Measurements from ENCODE around the gene ABCA5.

- TF ChIP-seq CTCF (optimal IDR thresholded peaks at IDR 0.05 in 1 of 3, IDR thresholded peaks at IDR 0.05 in 1 of 3, conservative IDR thresholded peaks at IDR 0.05 in 1 of 3; ENCODE audit: extremely low read depth in 1 of 3, insufficient read depth in 2 of 3, low read length in 3 of 3) = no peak
- no peak for TF ChIP-seq EZH2 (IDR thresholded peaks at IDR 0.05; ENCODE audit: low read length)
Measured at GRCh38 chr17:69286257-69286656, 40.7 kb downstream of the ABCA5 start.

All from keratinocyte (primary cell).